HG03432 (cell line): Measurements from ENCODE around the gene STMND1.

Experiments
- ATAC-seq: cut with Tn5 transposase; IDR thresholded peaks from one replicate; pipeline ENCODE4 v1.9.1; 2021; ENCODE audit warnings: mild to moderate bottlenecking, moderate library complexity; ENCODE audit not compliant: unreplicated experiment

STMND1 gene

GRCh38 chr6:17157617-17158016, 55.8 kb downstream of the STMND1 start:
- no peak for ATAC-seq

- no peak for ATAC-seq
Observed at GRCh38 chr6:17159240-17159639, 57.4 kb downstream of the STMND1 start.

GRCh38 chr6:17161076-17161475, 59.2 kb downstream of the STMND1 start:
- no peak for ATAC-seq

- ATAC-seq = no peak
Observed at GRCh38 chr6:17165383-17165782, 63.5 kb downstream of the STMND1 start.

GRCh38 chr6:17167327-17167979, 65.6 kb downstream of the STMND1 start:
- no peak for ATAC-seq

- no peak for ATAC-seq
Observed at GRCh38 chr6:17169291-17169690, 67.4 kb downstream of the STMND1 start.

GRCh38 chr6:17169711-17170110, 67.9 kb downstream of the STMND1 start:
- ATAC-seq = no peak

- no peak for ATAC-seq
Observed at GRCh38 chr6:17172836-17173470, 71.1 kb downstream of the STMND1 start.

GRCh38 chr6:17178326-17178725, 76.5 kb downstream of the STMND1 start:
- no peak for ATAC-seq

- ATAC-seq = no peak
Observed at GRCh38 chr6:17178754-17179529, 77.1 kb downstream of the STMND1 start.

- no peak for ATAC-seq
Observed at GRCh38 chr6:17179530-17180073, 77.8 kb downstream of the STMND1 start.
